Kasumi-1 (cell line): ENCODE measurements around the gene TRAF3.
"Not testable (repeated sequence)": the region's sequence is repeated elsewhere in the genome, so short reads cannot be mapped to it uniquely, and the experiment has no call there.

Experiments used
- DNase-seq, 2 experiments: peaks; one replicate each; lab custom pipeline; 2025; lab: John Stamatoyannopoulos, UW

TRAF3 gene

GRCh38 chr14:102829016-102829548, 51.8 kb downstream of the TRAF3 start:
- no peak for DNase-seq

GRCh38 chr14:102830474-102831045, 53.3 kb downstream of the TRAF3 start:
- DNase-seq, result no peak

GRCh38 chr14:102831163-102831804, 54.0 kb downstream of the TRAF3 start:
- DNase-seq, result no peak

- no peak for DNase-seq
These were observed 56.1 kb downstream of the TRAF3 start for GRCh38 chr14:102833341-102833740.

GRCh38 chr14:102833991-102834390, 56.7 kb downstream of the TRAF3 start:
- DNase-seq, result no peak

- no peak for DNase-seq
These were observed 58.7 kb downstream of the TRAF3 start for GRCh38 chr14:102835959-102836358.

- not testable (repeated sequence) for DNase-seq
These were observed 59.9 kb downstream of the TRAF3 start for GRCh38 chr14:102837120-102837519.

- no peak for DNase-seq
These were observed 61.3 kb downstream of the TRAF3 start for GRCh38 chr14:102838501-102838900.

- no peak for DNase-seq
These were observed 62.9 kb downstream of the TRAF3 start for GRCh38 chr14:102840115-102840514.

- DNase-seq, result peak; percentile 11 to 15
These were observed 63.7 kb downstream of the TRAF3 start for GRCh38 chr14:102840771-102841528.

- no peak for DNase-seq
These were observed 71.7 kb downstream of the TRAF3 start for GRCh38 chr14:102848830-102849525.

- no peak for DNase-seq
These were observed 72.5 kb downstream of the TRAF3 start for GRCh38 chr14:102849526-102850379.

GRCh38 chr14:102853648-102854047, 76.4 kb downstream of the TRAF3 start:
- DNase-seq, result no peak

GRCh38 chr14:102854091-102854703, 76.9 kb downstream of the TRAF3 start:
- DNase-seq, result no peak

GRCh38 chr14:102856179-102856578, 78.9 kb downstream of the TRAF3 start:
- no peak for DNase-seq

- no peak for DNase-seq
These were observed 80.2 kb downstream of the TRAF3 start for GRCh38 chr14:102857444-102857843.

- no peak for DNase-seq
These were observed 82.7 kb downstream of the TRAF3 start for GRCh38 chr14:102859911-102860310.

- no peak for DNase-seq
These were observed 85.0 kb downstream of the TRAF3 start for GRCh38 chr14:102862154-102862773.

GRCh38 chr14:102863381-102863780, 86.1 kb downstream of the TRAF3 start:
- DNase-seq, result no peak

GRCh38 chr14:102865916-102866315, 88.7 kb downstream of the TRAF3 start:
- DNase-seq, result not testable (repeated sequence)
